Measurements from ENCODE around the gene GPR176. TPM values are rescaled to one million over a fixed set of nuclear protein-coding genes. Genes with fewer than 3 reads are reported as not detected.
A peak's percentile ranks its signal among the peaks of the same experiment; 100 is the strongest.

The GPR176 gene
- total RNA-seq, 8 experiments from 2014 or later, result 7.5 to 48.8 (median 14.0) TPM

GRCh38 chr15:39792844-39793335, 127.2 kb downstream of the GPR176 start:
- 21 to 100% (median 87%) methylated on average over 2 to 4 of the region's 4 CpGs for WGBS, 10 experiments
- ATAC-seq (replicated peaks in 6 of 8), result no peak
- H3K4me1 ChIP-seq (replicated peaks in 1 of 2), result peaks cover 2 to 19% of the 10 kb centered on the region in 2 donors
- H3K27ac ChIP-seq, result no peak overlapping the region
- no peak overlapping the region for H3K4me3 ChIP-seq
- in situ Hi-C loops (cut with MboI; ENCODE audit: low pct_unique_long_range_greater_than_20kb in 2 of 9, low sequenced_read_pairs in 9 of 9, unreplicated experiment in 9 of 9), result loop anchor here in 3 of 9 experiments (25.0 kb wide), 2 partner anchors 119 to 169 kb away; partner anchors contain the start of gene GPR176 (in 1 of the 3)

- no peak overlapping the region for H3K4me3 ChIP-seq
- in situ Hi-C loops (cut with MboI; ENCODE audit: low pct_unique_long_range_greater_than_20kb in 2 of 9, low sequenced_read_pairs in 9 of 9, unreplicated experiment in 9 of 9), result loop anchor here in 3 of 9 experiments (25.0 kb wide), 2 partner anchors 120 to 170 kb away; partner anchors contain the start of gene GPR176 (in 1 of the 3)
- H3K4me1 ChIP-seq (replicated peaks in 1 of 2), result peaks cover 2 to 25% of the 10 kb centered on the region in 2 donors
- H3K27ac ChIP-seq, result no peak overlapping the region
- ATAC-seq (replicated peaks in 6 of 8), result no peak
- whole genome bisulfite sequencing, 10 experiments, result 71 to 100% (median 93%) methylated on average over 1 to 5 of the region's 5 CpGs
Observed at GRCh38 chr15:39792025-39792843, 127.8 kb downstream of the GPR176 start.

- no peak for ATAC-seq (replicated peaks in 6 of 8)
- Histone ChIP-seq H3K27ac (no peak overlapping the region), H3K4me1 (replicated peaks in 1 of 2) (peaks cover 17 to 47% of the 10 kb centered on the region in 2 donors), H3K4me3 (no peak overlapping the region)
- 0 to 94% (median 46%) methylated on average over 1 to 4 of the region's 4 CpGs for WGBS, 10 experiments
- in situ Hi-C loops (cut with MboI; ENCODE audit: low pct_unique_long_range_greater_than_20kb in 2 of 9, low sequenced_read_pairs in 9 of 9, unreplicated experiment in 9 of 9), result loop anchor here in 3 of 9 experiments (25.0 kb wide), 2 partner anchors 123 to 173 kb away; partner anchors contain the start of gene GPR176 (in 1 of the 3)
Observed at GRCh38 chr15:39789736-39790135, 130.3 kb downstream of the GPR176 start.

GRCh38 chr15:39788800-39789565, 131.1 kb downstream of the GPR176 start:
- no peak overlapping the region for H3K27ac ChIP-seq
- WGBS, 10 experiments, result 25 to 100% (median 71%) methylated on average over 1 to 3 of the region's 3 CpGs
- ATAC-seq (replicated peaks in 6 of 8), result no peak
- in situ Hi-C loops (cut with MboI; ENCODE audit: low pct_unique_long_range_greater_than_20kb in 2 of 9, low sequenced_read_pairs in 9 of 9, unreplicated experiment in 9 of 9), result loop anchor here in 3 of 9 experiments (25.0 kb wide), 2 partner anchors 123 to 173 kb away; partner anchors contain the start of gene GPR176 (in 1 of the 3)
- H3K4me1 ChIP-seq (replicated peaks in 1 of 2), result peaks cover 23 to 51% of the 10 kb centered on the region in 2 donors
- H3K4me3 ChIP-seq, result no peak overlapping the region

- WGBS, 10 experiments, result 45 to 100% (median 74%) methylated on average over 1 to 4 of the region's 4 CpGs; no CpG with 5 or more reads in 1 of the 10 experiments
- peak in 1 of 8 experiments; percentile 9 for ATAC-seq (replicated peaks in 6 of 8)
- H3K27ac ChIP-seq, result no peak overlapping the region
- peaks cover 25 to 54% of the 10 kb centered on the region in 2 donors for H3K4me1 ChIP-seq (replicated peaks in 1 of 2)
- in situ Hi-C loops (cut with MboI; ENCODE audit: low pct_unique_long_range_greater_than_20kb in 2 of 9, low sequenced_read_pairs in 9 of 9, unreplicated experiment in 9 of 9), result loop anchor here in 3 of 9 experiments (25.0 kb wide), 2 partner anchors 124 to 174 kb away; partner anchors contain the start of gene GPR176 (in 1 of the 3)
- H3K4me3 ChIP-seq, result no peak overlapping the region
Observed at GRCh38 chr15:39788108-39788507, 132.0 kb downstream of the GPR176 start.

- 0 to 18% (median 0%) methylated on average over 1 of the region's 1 CpG; no CpG with 5 or more reads in 7 of the 10 experiments for WGBS, 10 experiments
- in situ Hi-C loops (cut with MboI; ENCODE audit: low pct_unique_long_range_greater_than_20kb in 2 of 9, low sequenced_read_pairs in 9 of 9, unreplicated experiment in 9 of 9), result loop anchor here in 3 of 9 experiments (25.0 kb wide), 2 partner anchors 125 to 175 kb away; partner anchors contain the start of gene GPR176 (in 1 of the 3)
- Histone ChIP-seq H3K27ac (no peak overlapping the region), H3K4me1 (replicated peaks in 1 of 2) (peaks cover 25 to 54% of the 10 kb centered on the region in 2 donors), H3K4me3 (no peak overlapping the region)
- ATAC-seq (replicated peaks in 6 of 8), result peak in 1 of 8 experiments; percentile 18
Observed at GRCh38 chr15:39787479-39787878, 132.6 kb downstream of the GPR176 start.

- in situ Hi-C loops (cut with MboI; ENCODE audit: low pct_unique_long_range_greater_than_20kb in 2 of 9, low sequenced_read_pairs in 9 of 9, unreplicated experiment in 9 of 9), result loop anchor here in 3 of 9 experiments (25.0 kb wide), 2 partner anchors 126 to 176 kb away; partner anchors contain the start of gene GPR176 (in 1 of the 3)
- Histone ChIP-seq H3K4me1 (replicated peaks in 1 of 2) (peaks cover 25 to 54% of the 10 kb centered on the region in 2 donors), H3K4me3 (peak overlapping the region in 1 of 5 donors; percentile 4), H3K27ac (no peak overlapping the region)
- no peak for ATAC-seq (replicated peaks in 6 of 8)
- 0 to 28% (median 0%) methylated on average over 1 to 5 of the region's 5 CpGs; no CpG with 5 or more reads in 2 of the 10 experiments for WGBS, 10 experiments
Observed at GRCh38 chr15:39786447-39787056, 133.5 kb downstream of the GPR176 start.

- no peak for ATAC-seq (replicated peaks in 6 of 8)
- Histone ChIP-seq H3K27ac (no peak overlapping the region), H3K4me1 (replicated peaks in 1 of 2) (peaks cover 25 to 54% of the 10 kb centered on the region in 2 donors), H3K4me3 (peak overlapping the region in 1 of 5 donors; percentile 90)
- in situ Hi-C loops (cut with MboI; ENCODE audit: low pct_unique_long_range_greater_than_20kb in 2 of 9, low sequenced_read_pairs in 9 of 9, unreplicated experiment in 9 of 9), result loop anchor here in 3 of 9 experiments (25.0 kb wide), 2 partner anchors 126 to 176 kb away; partner anchors contain the start of gene GPR176 (in 1 of the 3)
- WGBS, 10 experiments, result 33 to 100% (median 70%) methylated on average over 2 to 7 of the region's 7 CpGs; no CpG with 5 or more reads in 1 of the 10 experiments
Observed at GRCh38 chr15:39785841-39786240, 134.2 kb downstream of the GPR176 start.

- Histone ChIP-seq H3K27ac (no peak overlapping the region), H3K4me3 (peak overlapping the region in 2 of 5 donors; percentile 2 to 90), H3K4me1 (replicated peaks in 1 of 2) (peaks cover 25 to 54% of the 10 kb centered on the region in 2 donors)
- 45 to 91% (median 62%) methylated on average over 2 to 9 of the region's 10 CpGs; no CpG with 5 or more reads in 2 of the 10 experiments for WGBS, 10 experiments
- no peak for ATAC-seq (replicated peaks in 6 of 8)
- in situ Hi-C loops (cut with MboI; ENCODE audit: low pct_unique_long_range_greater_than_20kb in 2 of 9, low sequenced_read_pairs in 9 of 9, unreplicated experiment in 9 of 9), result loop anchor here in 3 of 9 experiments (25.0 kb wide), 2 partner anchors 127 to 177 kb away; partner anchors contain the start of gene GPR176 (in 1 of the 3)
Observed at GRCh38 chr15:39785139-39785538, 134.9 kb downstream of the GPR176 start.

GRCh38 chr15:39784638-39785037, 135.4 kb downstream of the GPR176 start:
- peak overlapping the region in 3 of 5 donors; percentile 2 to 90 (median 5) for H3K4me3 ChIP-seq
- H3K27ac ChIP-seq, result no peak overlapping the region
- in situ Hi-C loops (cut with MboI; ENCODE audit: low pct_unique_long_range_greater_than_20kb in 2 of 9, low sequenced_read_pairs in 9 of 9, unreplicated experiment in 9 of 9), result loop anchor here in 3 of 9 experiments (25.0 kb wide), 2 partner anchors 128 to 178 kb away; partner anchors contain the start of gene GPR176 (in 1 of the 3)
- no peak for ATAC-seq (replicated peaks in 6 of 8)
- peaks cover 25 to 50% of the 10 kb centered on the region in 2 donors for H3K4me1 ChIP-seq (replicated peaks in 1 of 2)
- WGBS, 10 experiments, result 60 to 100% (median 92%) methylated on average over 2 of the region's 2 CpGs; no CpG with 5 or more reads in 3 of the 10 experiments

GRCh38 chr15:39784125-39784524, 135.9 kb downstream of the GPR176 start:
- no peak for ATAC-seq (replicated peaks in 6 of 8)
- peaks cover 25 to 45% of the 10 kb centered on the region in 2 donors for H3K4me1 ChIP-seq (replicated peaks in 1 of 2)
- in situ Hi-C loops (cut with MboI; ENCODE audit: low pct_unique_long_range_greater_than_20kb in 2 of 9, low sequenced_read_pairs in 9 of 9, unreplicated experiment in 9 of 9), result loop anchor here in 3 of 9 experiments (25.0 kb wide), 2 partner anchors 128 to 178 kb away; partner anchors contain the start of gene GPR176 (in 1 of the 3)
- H3K27ac ChIP-seq, result no peak overlapping the region
- peak overlapping the region in 4 of 5 donors; percentile 61 to 90 (median 68) for H3K4me3 ChIP-seq
- 17 to 49% (median 32%) methylated on average over 1 to 4 of the region's 4 CpGs for WGBS, 10 experiments

All from motor neuron (in vitro differentiated cells).